ENCODE data around the gene TAF1D. TPM values are rescaled to one million over a fixed set of nuclear protein-coding genes. Genes with fewer than 3 reads are reported as not detected.

TAF1D gene
- total and polyA plus RNA-seq, 10 of the 15 experiments (the other 5 are each of a cell fraction or from before 2014, with no cell fraction given) = 101 to 314 (median 199) TPM

DNA sequence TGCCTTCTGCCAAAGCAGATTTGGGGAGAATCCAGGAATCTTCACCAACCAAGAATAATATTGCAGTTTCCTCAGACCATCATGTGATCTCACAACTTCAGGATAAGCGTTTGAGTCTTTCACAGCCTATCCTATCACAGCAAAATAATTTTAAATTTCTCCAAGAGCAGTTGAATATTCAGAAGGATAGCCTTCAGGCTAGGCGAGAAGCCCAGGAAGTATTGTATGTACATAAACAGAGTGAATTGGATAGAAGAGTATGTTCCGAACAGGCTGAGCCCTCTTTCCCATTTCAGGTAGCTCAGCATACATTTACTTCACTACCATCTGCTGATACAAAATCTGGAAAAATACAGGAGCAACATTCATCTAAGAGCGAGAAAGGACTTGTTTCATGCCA, 43.7 kb downstream of the TAF1D start (continued):
- TF ChIP-seq, protein P1, sequence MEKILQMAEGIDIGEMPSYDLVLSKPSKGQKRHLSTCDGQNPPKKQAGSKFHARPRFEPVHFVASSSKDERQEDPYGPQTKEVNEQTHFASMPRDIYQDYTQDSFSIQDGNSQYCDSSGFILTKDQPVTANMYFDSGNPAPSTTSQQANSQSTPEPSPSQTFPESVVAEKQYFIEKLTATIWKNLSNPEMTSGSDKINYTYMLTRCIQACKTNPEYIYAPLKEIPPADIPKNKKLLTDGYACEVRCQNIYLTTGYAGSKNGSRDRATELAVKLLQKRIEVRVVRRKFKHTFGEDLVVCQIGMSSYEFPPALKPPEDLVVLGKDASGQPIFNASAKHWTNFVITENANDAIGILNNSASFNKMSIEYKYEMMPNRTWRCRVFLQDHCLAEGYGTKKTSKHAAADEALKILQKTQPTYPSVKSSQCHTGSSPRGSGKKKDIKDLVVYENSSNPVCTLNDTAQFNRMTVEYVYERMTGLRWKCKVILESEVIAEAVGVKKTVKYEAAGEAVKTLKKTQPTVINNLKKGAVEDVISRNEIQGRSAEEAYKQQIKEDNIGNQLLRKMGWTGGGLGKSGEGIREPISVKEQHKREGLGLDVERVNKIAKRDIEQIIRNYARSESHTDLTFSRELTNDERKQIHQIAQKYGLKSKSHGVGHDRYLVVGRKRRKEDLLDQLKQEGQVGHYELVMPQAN (conservative IDR thresholded peaks at IDR 0.05) = no peak
- TF ChIP-seq HDAC2 (IDR thresholded peaks at IDR 0.05) = no peak

GRCh38 chr11:93694557-93694956, 46.7 kb downstream of the TAF1D start:
- RAD21 ChIA-PET (ENCODE audit: unreplicated experiment) = no interaction called here
- Histone ChIP-seq H3K36me3 (ENCODE audit: control insufficient read depth in 2 of 2, insufficient read depth in 2 of 2, low read length in 1 of 2) (peaks cover 8 to 21% of the 10 kb centered on the region in 2 experiments), H3K27ac (ENCODE audit: control insufficient read depth, insufficient read depth) (no peak overlapping the region), H3K9me3 (replicated peaks; ENCODE audit: control insufficient read depth, insufficient read depth, low read length) (no peaks in the 10 kb centered on the region), H4K20me1 (ENCODE audit: control insufficient read depth, insufficient read depth) (no peaks in the 10 kb centered on the region), H3K4me2 (ENCODE audit: control insufficient read depth, insufficient read depth) (no peak overlapping the region), H3K27me3 (replicated peaks in 1 of 2; ENCODE audit: control insufficient read depth in 2 of 2, insufficient read depth in 2 of 2, low read length in 1 of 2) (no peaks in the 10 kb centered on the region), H3K4me3 (no peak overlapping the region), H3K4me1 (ENCODE audit: control insufficient read depth, insufficient read depth, low read length) (no peaks in the 10 kb centered on the region), H2AFZ (ENCODE audit: control insufficient read depth, low read depth, low read length) (no peak overlapping the region), H3K9ac (ENCODE audit: control insufficient read depth, insufficient read depth, low read length) (no peak overlapping the region), H3K79me2 (ENCODE audit: control insufficient read depth, insufficient read depth, low read length) (no peaks in the 10 kb centered on the region)
- in situ Hi-C loops (cut with MboI) = no loop called here
- BruUV-seq (replicated peaks) = no TSS peak
- DNase-seq (ENCODE audit: low read depth, low spot score) (no peak), FAIRE-seq (no peak), ATAC-seq (no peak)
- POLR2A ChIA-PET = no interaction called here
- CTCF ChIA-PET = no interaction called here
- intact Hi-C loops (cut with micrococcal nuclease; ENCODE audit: unreplicated experiment) = no loop called here
- TF ChIP-seq NBN (IDR thresholded peaks at IDR 0.05) = no peak
- no peak for TF ChIP-seq DPF2 (IDR thresholded peaks at IDR 0.05)
- no peak for TF ChIP-seq PRDM15 (CRISPR knock-in tag; IDR thresholded peaks at IDR 0.05)
- TF ChIP-seq KLF5 (IDR thresholded peaks at IDR 0.05; ENCODE audit: partially characterized antibody) = no peak
- TF ChIP-seq MYC (IDR thresholded peaks at IDR 0.05; ENCODE audit: insufficient read depth, insufficient read length, insufficient replicate concordance, low read length, severe bottlenecking) = no peak
- no peak for TF ChIP-seq RELA (IDR thresholded peaks at IDR 0.05; ENCODE audit: borderline replicate concordance, partially characterized antibody)
- TF ChIP-seq TCF12 (IDR thresholded peaks at IDR 0.05; ENCODE audit: low read depth, low read length) = no peak
- SMC1A ChIA-PET (ENCODE audit: uncharacterized antibody, unreplicated experiment) = no interaction called here

Measured in GM12878 (cell line).